Neutrophil (primary cell): ENCODE results near the gene PAPOLA.

Source experiments
- H3K27ac ChIP-seq: fragments of 200-600 bp; sonication (generic); 2 replicates; pipeline ENCODE4 v1.5.1; 2016; ENCODE audit warnings: mild to moderate bottlenecking, moderate library complexity
- H3K27me3 ChIP-seq: fragments of 200-600 bp; sonication (generic); 2 replicates; pipeline ENCODE4 v1.6.0; 2016; ENCODE audit warnings: mild to moderate bottlenecking
- H3K36me3 ChIP-seq: fragments of 200-600 bp; sonication (generic); 2 replicates; pipeline ENCODE4 v1.5.1; 2017
- H3K4me1 ChIP-seq, 2 experiments: fragments of 200-600 bp in 1 of 2; sonication (generic) in 1 of 2; 1 replicate in 1 of 2; 2 replicates in 1 of 2; pipeline versions ENCODE4 v1.5.1 to v1.6.1; 2013 to 2016; ENCODE audit warnings: low read depth in 1 of 2, low read length in 1 of 2, mild to moderate bottlenecking in 1 of 2, moderate library complexity in 1 of 2; ENCODE audit not compliant: control insufficient read depth in 1 of 2, insufficient read depth in 1 of 2
- H3K4me3 ChIP-seq, 2 experiments: fragments of 200-600 bp in 1 of 2; sonication (generic) in 1 of 2; 1 replicate in 1 of 2; 2 replicates in 1 of 2; pipeline ENCODE4 v1.5.1; 2013 to 2016; ENCODE audit warnings: low read depth in 1 of 2, low read length in 1 of 2, mild to moderate bottlenecking in 1 of 2, moderate library complexity in 1 of 2
- H3K9me3 ChIP-seq: fragments of 200-600 bp; sonication (generic); 2 replicates; pipeline ENCODE4 v1.5.1; 2016
- CTCF ChIP-seq: fragments of 200-600 bp; sonication (generic); IDR thresholded peaks from 2 replicates; pipeline ENCODE4 v1.5.1; 2016; ENCODE audit warnings: antibody characterized with exemption

PAPOLA gene

GRCh38 chr14:96598332-96598928, 96.2 kb downstream of the PAPOLA start:
- Histone ChIP-seq H3K9me3 (no peaks in the 10 kb centered on the region), H3K27me3 (peaks cover 29% of the 10 kb centered on the region), H3K36me3 (no peaks in the 10 kb centered on the region), H3K4me3 (no peak overlapping the region), H3K4me1 (no peaks in the 10 kb centered on the region), H3K27ac (no peak overlapping the region)
- TF ChIP-seq CTCF, result no peak

- H3K9me3 ChIP-seq, result no peaks in the 10 kb centered on the region
- H3K27ac ChIP-seq, result no peak overlapping the region
- no peaks in the 10 kb centered on the region for H3K4me1 ChIP-seq
- H3K27me3 ChIP-seq, result peaks cover 29% of the 10 kb centered on the region
- no peak overlapping the region for H3K4me3 ChIP-seq
- H3K36me3 ChIP-seq, result no peaks in the 10 kb centered on the region
- no peak for TF ChIP-seq CTCF
Measured at GRCh38 chr14:96599076-96599475, 96.9 kb downstream of the PAPOLA start.

GRCh38 chr14:96602186-96602585, 100.0 kb downstream of the PAPOLA start:
- H3K27me3 ChIP-seq, result peaks cover 16% of the 10 kb centered on the region

GRCh38 chr14:96603350-96604255, 101.4 kb downstream of the PAPOLA start:
- no peak overlapping the region for H3K4me3 ChIP-seq
- no peaks in the 10 kb centered on the region for H3K9me3 ChIP-seq
- no peak for TF ChIP-seq CTCF
- H3K36me3 ChIP-seq, result no peaks in the 10 kb centered on the region
- no peaks in the 10 kb centered on the region for H3K4me1 ChIP-seq
- peaks cover 16% of the 10 kb centered on the region for H3K27me3 ChIP-seq
- H3K27ac ChIP-seq, result no peak overlapping the region

More at GRCh38 chr14:96602186-96602585, 100.0 kb downstream of the PAPOLA start:
- Histone ChIP-seq H3K27ac (no peak overlapping the region), H3K4me3 (no peak overlapping the region), H3K9me3 (no peaks in the 10 kb centered on the region), H3K4me1 (no peaks in the 10 kb centered on the region), H3K36me3 (no peaks in the 10 kb centered on the region)
- TF ChIP-seq CTCF, result no peak

- no peak overlapping the region for H3K27ac ChIP-seq
- no peaks in the 10 kb centered on the region for H3K4me1 ChIP-seq
- peaks cover 5% of the 10 kb centered on the region for H3K27me3 ChIP-seq
- no peaks in the 10 kb centered on the region for H3K36me3 ChIP-seq
- no peaks in the 10 kb centered on the region for H3K9me3 ChIP-seq
- no peak overlapping the region for H3K4me3 ChIP-seq
- TF ChIP-seq CTCF, result no peak
Measured at GRCh38 chr14:96614481-96614881, 112.3 kb downstream of the PAPOLA start.
